ENCODE results near the gene SMIM29. TPM values are rescaled to one million over a fixed set of nuclear protein-coding genes. Genes with fewer than 3 reads are reported as not detected.

SMIM29 gene
- total RNA-seq, 4 donors from 2014 or later = 8.2 to 14.9 (median 12.5) TPM

DNA sequence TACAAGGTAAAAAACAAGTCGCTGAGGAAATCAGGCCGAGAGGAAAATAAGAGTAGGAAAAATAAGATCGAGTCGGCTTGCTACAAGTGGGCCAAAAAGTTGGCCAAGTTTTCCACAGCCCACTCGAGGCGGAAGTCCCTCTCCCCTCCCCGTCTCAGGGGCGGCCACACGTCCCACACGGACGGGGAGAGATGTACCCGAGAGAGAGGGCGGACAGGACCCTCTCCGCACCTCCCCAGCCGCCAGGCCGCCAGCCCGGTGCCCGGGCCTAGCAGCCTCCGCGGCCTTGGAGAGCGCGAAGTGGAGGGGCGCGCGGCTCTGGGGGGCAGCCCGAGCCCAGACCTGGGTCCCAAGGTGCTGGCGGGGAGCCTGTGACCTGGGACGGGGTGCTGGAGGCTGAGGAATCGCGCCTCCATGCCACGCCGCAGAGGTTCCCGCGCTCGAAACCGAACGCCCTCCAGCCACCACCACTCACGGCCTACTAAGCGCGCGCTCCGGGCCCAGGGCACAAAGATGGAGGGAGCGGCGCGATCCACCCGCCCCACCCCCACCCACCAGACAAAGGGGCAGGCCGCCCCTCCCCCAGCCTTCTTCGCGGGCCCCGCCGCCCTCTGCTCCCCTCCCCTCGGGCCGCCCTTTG lies 14.0 kb downstream of the SMIM29 start:
- WGBS, 2 donors (ENCODE audit: low coverage in 1 of 2) = 83 to 93% methylated on average over 2 to 53 of the region's 53 CpGs
- Histone ChIP-seq H3K4me1 (peaks cover 0 to 33% (median 26%) of the 10 kb centered on the region in 4 donors), H3K4me3 (peak overlapping the region in 2 of 4 donors; percentile 75 to 92), H3K27ac (peak overlapping the region; percentile 96 to 99 (median 98)), H3K36me3 (no peaks in the 10 kb centered on the region), H3K27me3 (no peaks in the 10 kb centered on the region), H3K9me3 (no peaks in the 10 kb centered on the region)
- DNase-seq = no peak
- TF ChIP-seq EP300 (IDR thresholded peaks at IDR 0.05; ENCODE audit: low read depth) = no peak
- TF ChIP-seq, protein P1, sequence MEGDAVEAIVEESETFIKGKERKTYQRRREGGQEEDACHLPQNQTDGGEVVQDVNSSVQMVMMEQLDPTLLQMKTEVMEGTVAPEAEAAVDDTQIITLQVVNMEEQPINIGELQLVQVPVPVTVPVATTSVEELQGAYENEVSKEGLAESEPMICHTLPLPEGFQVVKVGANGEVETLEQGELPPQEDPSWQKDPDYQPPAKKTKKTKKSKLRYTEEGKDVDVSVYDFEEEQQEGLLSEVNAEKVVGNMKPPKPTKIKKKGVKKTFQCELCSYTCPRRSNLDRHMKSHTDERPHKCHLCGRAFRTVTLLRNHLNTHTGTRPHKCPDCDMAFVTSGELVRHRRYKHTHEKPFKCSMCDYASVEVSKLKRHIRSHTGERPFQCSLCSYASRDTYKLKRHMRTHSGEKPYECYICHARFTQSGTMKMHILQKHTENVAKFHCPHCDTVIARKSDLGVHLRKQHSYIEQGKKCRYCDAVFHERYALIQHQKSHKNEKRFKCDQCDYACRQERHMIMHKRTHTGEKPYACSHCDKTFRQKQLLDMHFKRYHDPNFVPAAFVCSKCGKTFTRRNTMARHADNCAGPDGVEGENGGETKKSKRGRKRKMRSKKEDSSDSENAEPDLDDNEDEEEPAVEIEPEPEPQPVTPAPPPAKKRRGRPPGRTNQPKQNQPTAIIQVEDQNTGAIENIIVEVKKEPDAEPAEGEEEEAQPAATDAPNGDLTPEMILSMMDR (IDR thresholded peaks at IDR 0.05) = no peak
- no peak for TF ChIP-seq POLR2A (IDR thresholded peaks at IDR 0.05)
- TF ChIP-seq POLR2AphosphoS5 (IDR thresholded peaks at IDR 0.05) = no peak
- in situ Hi-C loops (cut with MboI; ENCODE audit: low pct_ligation_motif_present in 1 of 4, low pct_unique_long_range_greater_than_20kb in 1 of 4, low sequenced_read_pairs in 3 of 4) (no loop called here), intact Hi-C loops (cut with DNase I; ENCODE audit: low total_unique reads) (loop anchor here (5.0 kb wide), 1 partner anchor 1392 kb away; the partner anchor contains the start of gene PSMB8)

DNA sequence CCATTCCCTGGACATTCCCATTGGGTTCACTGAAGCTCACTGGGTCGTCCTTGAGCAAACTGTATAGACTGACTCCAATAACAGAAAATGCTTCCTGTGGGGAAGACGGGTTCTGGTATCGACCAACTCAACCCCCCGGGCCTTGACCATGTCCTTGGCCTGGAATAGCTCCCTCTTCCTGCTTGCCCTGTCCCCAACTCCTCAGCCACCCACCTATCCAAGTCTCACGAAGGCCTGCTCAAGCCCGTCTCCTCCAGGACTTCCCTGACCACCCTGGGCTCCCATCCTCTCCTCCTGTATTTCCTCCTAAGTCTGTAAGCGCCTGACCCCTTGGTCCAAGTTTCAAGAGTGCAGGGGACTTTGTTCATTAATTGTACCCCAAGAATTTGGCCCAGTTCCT lies 14.9 kb downstream of the SMIM29 start:
- peaks cover 0 to 26% (median 22%) of the 10 kb centered on the region in 4 donors for H3K4me1 ChIP-seq
- intact Hi-C loops (cut with DNase I; ENCODE audit: low total_unique reads) (no loop called here), in situ Hi-C loops (cut with MboI; ENCODE audit: low pct_ligation_motif_present in 1 of 4, low pct_unique_long_range_greater_than_20kb in 1 of 4, low sequenced_read_pairs in 3 of 4) (no loop called here)

DNA sequence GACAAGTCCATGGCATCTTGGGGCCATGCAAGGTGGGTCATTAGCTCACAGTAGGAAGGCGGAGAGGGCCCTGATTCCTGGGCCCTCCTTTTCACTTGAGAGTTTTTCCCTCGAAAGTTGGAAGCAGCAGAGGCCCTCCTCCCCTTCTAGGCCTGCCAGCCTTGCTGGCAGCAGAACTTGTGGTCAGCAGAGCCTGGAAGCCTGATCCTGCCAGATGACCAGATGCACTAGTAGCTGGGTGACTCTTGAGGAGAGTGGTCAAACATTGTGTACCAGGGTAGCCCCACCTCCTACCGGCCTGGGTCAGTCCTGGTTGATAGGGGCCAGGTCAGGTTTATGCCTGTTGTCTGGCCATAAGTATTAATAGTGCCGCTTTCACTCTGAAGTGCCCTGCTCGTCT lies 15.9 kb downstream of the SMIM29 start:
- intact Hi-C loops (cut with DNase I; ENCODE audit: low total_unique reads) = no loop called here
- TF ChIP-seq, protein P1 (IDR thresholded peaks at IDR 0.05) = no peak
- TF ChIP-seq POLR2A (IDR thresholded peaks at IDR 0.05) (no peak), EP300 (IDR thresholded peaks at IDR 0.05; ENCODE audit: low read depth) (no peak), POLR2AphosphoS5 (IDR thresholded peaks at IDR 0.05) (no peak)
- Histone ChIP-seq H3K9me3 (no peaks in the 10 kb centered on the region), H3K4me1 (peaks cover 0 to 17% (median 13%) of the 10 kb centered on the region in 4 donors), H3K36me3 (no peaks in the 10 kb centered on the region), H3K4me3 (no peak overlapping the region), H3K27me3 (no peaks in the 10 kb centered on the region), H3K27ac (no peak overlapping the region)
- DNase-seq = no peak
- 87% methylated on average over 5 of the region's 5 CpGs; no CpG with 5 or more reads in 1 of the 2 donors for WGBS, 2 donors (ENCODE audit: low coverage in 1 of 2)
- in situ Hi-C loops (cut with MboI; ENCODE audit: low pct_ligation_motif_present in 1 of 4, low pct_unique_long_range_greater_than_20kb in 1 of 4, low sequenced_read_pairs in 3 of 4) = no loop called here

More for the DNA sequence above, 14.9 kb downstream of the SMIM29 start:
- WGBS, 2 donors (ENCODE audit: low coverage in 1 of 2) = 86 to 93% methylated on average over 1 to 7 of the region's 7 CpGs
- Histone ChIP-seq H3K4me3 (no peak overlapping the region), H3K27me3 (no peaks in the 10 kb centered on the region), H3K9me3 (no peaks in the 10 kb centered on the region), H3K36me3 (no peaks in the 10 kb centered on the region), H3K27ac (no peak overlapping the region)
- DNase-seq = no peak
- TF ChIP-seq POLR2AphosphoS5 (IDR thresholded peaks at IDR 0.05) (no peak), EP300 (IDR thresholded peaks at IDR 0.05; ENCODE audit: low read depth) (no peak), POLR2A (IDR thresholded peaks at IDR 0.05) (no peak)
- TF ChIP-seq, protein P1 (IDR thresholded peaks at IDR 0.05) = no peak

DNA sequence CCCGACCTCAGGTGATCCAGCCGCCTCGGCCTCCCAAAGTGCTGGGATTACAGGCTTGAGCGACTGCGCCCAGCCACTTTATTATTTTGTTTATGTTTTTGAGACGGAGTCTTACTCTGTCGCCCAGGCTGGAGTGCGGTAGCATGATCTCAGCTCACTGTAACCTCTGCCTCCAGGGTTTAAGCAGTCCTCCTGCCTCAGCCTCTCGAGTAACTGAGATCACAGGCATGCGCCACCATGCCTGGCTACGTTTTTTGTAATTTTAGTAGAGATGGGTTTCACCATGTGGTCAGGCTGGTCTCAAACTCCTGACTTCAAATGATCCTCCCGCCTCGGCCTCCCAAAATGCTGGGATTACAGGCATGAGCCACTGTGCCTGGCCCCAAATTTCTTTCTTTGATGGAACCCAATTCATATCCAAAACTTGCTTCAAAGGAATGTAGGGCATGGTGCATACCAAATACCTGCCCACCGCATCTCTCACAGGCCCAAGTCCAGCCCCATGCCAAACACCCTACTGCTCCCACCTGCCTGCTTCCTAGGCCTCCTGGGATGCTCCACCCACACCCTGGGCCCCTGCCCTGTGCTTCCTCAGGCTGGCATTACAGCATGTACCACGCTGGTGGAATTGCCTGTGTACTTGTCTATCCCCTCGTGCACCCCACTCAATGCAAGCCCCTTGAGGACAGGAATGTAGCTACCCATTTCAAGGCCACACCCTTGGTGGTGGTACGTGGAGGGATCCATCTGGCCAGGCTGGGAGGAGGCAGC lies 17.1 kb downstream of the SMIM29 start:
- in situ Hi-C loops (cut with MboI; ENCODE audit: low pct_ligation_motif_present in 1 of 4, low pct_unique_long_range_greater_than_20kb in 1 of 4, low sequenced_read_pairs in 3 of 4) = no loop called here
- no peaks in the 10 kb centered on the region for H3K36me3 ChIP-seq
- 96 to 100% methylated on average over 5 to 16 of the region's 17 CpGs for WGBS, 2 donors (ENCODE audit: low coverage in 1 of 2)
- no peaks in the 10 kb centered on the region for H3K27me3 ChIP-seq
- H3K4me1 ChIP-seq = peaks cover 0 to 14% (median 10%) of the 10 kb centered on the region in 4 donors
- TF ChIP-seq POLR2AphosphoS5 (IDR thresholded peaks at IDR 0.05) (no peak), EP300 (IDR thresholded peaks at IDR 0.05; ENCODE audit: low read depth) (no peak), POLR2A (IDR thresholded peaks at IDR 0.05) (no peak)
- TF ChIP-seq, protein P1 (IDR thresholded peaks at IDR 0.05) = no peak
- intact Hi-C loops (cut with DNase I; ENCODE audit: low total_unique reads) = no loop called here
- no peak for DNase-seq
- H3K27ac ChIP-seq = no peak overlapping the region
- no peak overlapping the region for H3K4me3 ChIP-seq
- no peaks in the 10 kb centered on the region for H3K9me3 ChIP-seq

Measured in transverse colon (tissue), 4 donors.